Brain microvascular endothelial cell (primary cell): ENCODE results near the gene CNNM1.

Source experiments
- DNase-seq: peaks from one replicate; pipeline ENCODE4 v3.0.0-alpha.2; 2020
- H3K27ac ChIP-seq: fragments of 250-450 bp; sonication (Bioruptor Pico); 2 replicates; pipeline ENCODE4 v1.5.1; 2020; ENCODE audit warnings: mild to moderate bottlenecking, moderate library complexity
- H3K27me3 ChIP-seq: fragments of 250-450 bp; sonication (Bioruptor Pico); replicated peaks from 2 replicates; pipeline ENCODE4 v1.5.1; 2020; ENCODE audit warnings: mild to moderate bottlenecking
- H3K36me3 ChIP-seq: fragments of 250-450 bp; sonication (Bioruptor Pico); replicated peaks from 2 replicates; pipeline ENCODE4 v1.5.1; 2020; ENCODE audit warnings: mild to moderate bottlenecking
- H3K4me3 ChIP-seq: 2 replicates; pipeline ENCODE4 v1.5.1; 2011; ENCODE audit warnings: low read depth, mild to moderate bottlenecking, control low read depth, low read length, moderate library complexity
- in situ Hi-C: cut with HindIII; loops from 2 replicates; pipeline ENCODE4 v1.10.0; 2017; ENCODE audit warnings: low sequenced_read_pairs, low pct_ligation_motif_present
- TF ChIP-seq, protein P1 (sequence below): IDR thresholded peaks from 2 replicates; pipeline ENCODE4 v1.5.1; 2011; ENCODE audit warnings: low read depth, mild to moderate bottlenecking, moderate library complexity, low read length, control low read depth, inconsistent platforms; ENCODE audit errors: missing control alignments

CNNM1 gene

GRCh38 chr10:99389729-99390480 is 60.7 kb downstream of the CNNM1 start:
- TF ChIP-seq, protein P1, sequence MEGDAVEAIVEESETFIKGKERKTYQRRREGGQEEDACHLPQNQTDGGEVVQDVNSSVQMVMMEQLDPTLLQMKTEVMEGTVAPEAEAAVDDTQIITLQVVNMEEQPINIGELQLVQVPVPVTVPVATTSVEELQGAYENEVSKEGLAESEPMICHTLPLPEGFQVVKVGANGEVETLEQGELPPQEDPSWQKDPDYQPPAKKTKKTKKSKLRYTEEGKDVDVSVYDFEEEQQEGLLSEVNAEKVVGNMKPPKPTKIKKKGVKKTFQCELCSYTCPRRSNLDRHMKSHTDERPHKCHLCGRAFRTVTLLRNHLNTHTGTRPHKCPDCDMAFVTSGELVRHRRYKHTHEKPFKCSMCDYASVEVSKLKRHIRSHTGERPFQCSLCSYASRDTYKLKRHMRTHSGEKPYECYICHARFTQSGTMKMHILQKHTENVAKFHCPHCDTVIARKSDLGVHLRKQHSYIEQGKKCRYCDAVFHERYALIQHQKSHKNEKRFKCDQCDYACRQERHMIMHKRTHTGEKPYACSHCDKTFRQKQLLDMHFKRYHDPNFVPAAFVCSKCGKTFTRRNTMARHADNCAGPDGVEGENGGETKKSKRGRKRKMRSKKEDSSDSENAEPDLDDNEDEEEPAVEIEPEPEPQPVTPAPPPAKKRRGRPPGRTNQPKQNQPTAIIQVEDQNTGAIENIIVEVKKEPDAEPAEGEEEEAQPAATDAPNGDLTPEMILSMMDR: no peak
- H3K36me3 ChIP-seq: no peaks in the 10 kb centered on the region
- in situ Hi-C loops: no loop called here
- no peak overlapping the region for H3K4me3 ChIP-seq
- H3K27me3 ChIP-seq: no peaks in the 10 kb centered on the region
- DNase-seq: no peak
- H3K27ac ChIP-seq: no peak overlapping the region

GRCh38 chr10:99391346-99391745 is 62.2 kb downstream of the CNNM1 start:
- Histone ChIP-seq H3K36me3 (no peaks in the 10 kb centered on the region), H3K4me3 (no peak overlapping the region), H3K27me3 (no peaks in the 10 kb centered on the region), H3K27ac (no peak overlapping the region)
- in situ Hi-C loops: no loop called here
- TF ChIP-seq, protein P1: no peak
- no peak for DNase-seq

GRCh38 chr10:99393036-99393435 is 63.9 kb downstream of the CNNM1 start:
- TF ChIP-seq, protein P1: no peak
- Histone ChIP-seq H3K27me3 (no peaks in the 10 kb centered on the region), H3K36me3 (no peaks in the 10 kb centered on the region), H3K27ac (no peak overlapping the region), H3K4me3 (no peak overlapping the region)
- in situ Hi-C loops: no loop called here
- no peak for DNase-seq

DNA sequence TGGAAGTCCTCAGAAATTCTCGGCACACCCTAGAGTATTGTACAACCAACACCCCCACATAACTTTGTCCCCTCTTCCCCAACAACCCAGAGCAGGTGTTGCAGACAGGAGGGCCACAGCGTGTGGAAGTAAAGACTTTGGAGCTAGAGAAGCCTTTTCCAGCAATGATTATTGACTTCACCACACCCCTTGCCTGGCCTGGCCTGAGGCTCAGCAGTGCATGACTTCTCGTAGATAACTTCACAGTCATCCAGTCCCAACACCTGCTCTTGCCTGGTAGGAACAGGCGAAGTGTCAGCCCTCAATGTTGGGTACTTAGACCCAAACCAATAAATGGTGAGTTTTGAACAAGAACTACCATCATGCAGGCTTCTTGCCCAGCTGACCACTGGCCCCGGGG is 64.5 kb downstream of the CNNM1 start:
- Histone ChIP-seq H3K27ac (no peak overlapping the region), H3K36me3 (no peaks in the 10 kb centered on the region), H3K4me3 (no peak overlapping the region), H3K27me3 (no peaks in the 10 kb centered on the region)
- TF ChIP-seq, protein P1: no peak
- in situ Hi-C loops: no loop called here
- no peak for DNase-seq

DNA sequence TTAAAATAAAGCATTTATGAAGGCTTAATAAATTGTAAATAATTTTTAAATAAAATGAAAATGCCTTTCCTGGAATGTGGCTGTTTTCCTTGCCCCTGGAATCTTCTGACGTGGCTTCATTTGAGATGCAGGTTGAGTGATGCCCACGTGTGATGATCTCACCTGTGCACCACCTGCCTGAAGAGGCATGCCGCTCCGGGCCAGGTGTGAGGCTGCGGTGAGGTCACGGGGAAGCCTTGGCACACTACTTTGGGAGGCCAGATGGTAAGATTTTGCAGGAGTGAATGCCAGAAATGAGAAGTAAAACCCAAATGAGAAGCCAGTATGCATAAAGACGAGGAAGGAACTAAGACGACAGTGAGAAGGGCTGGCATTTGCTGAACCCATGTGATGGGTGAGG is 65.1 kb downstream of the CNNM1 start:
- TF ChIP-seq, protein P1: no peak
- H3K36me3 ChIP-seq: no peaks in the 10 kb centered on the region
- in situ Hi-C loops: no loop called here
- no peak for DNase-seq
- no peak overlapping the region for H3K27ac ChIP-seq
- no peaks in the 10 kb centered on the region for H3K27me3 ChIP-seq
- no peak overlapping the region for H3K4me3 ChIP-seq
